Measurements from ENCODE around the gene SPRED3.

DNA sequence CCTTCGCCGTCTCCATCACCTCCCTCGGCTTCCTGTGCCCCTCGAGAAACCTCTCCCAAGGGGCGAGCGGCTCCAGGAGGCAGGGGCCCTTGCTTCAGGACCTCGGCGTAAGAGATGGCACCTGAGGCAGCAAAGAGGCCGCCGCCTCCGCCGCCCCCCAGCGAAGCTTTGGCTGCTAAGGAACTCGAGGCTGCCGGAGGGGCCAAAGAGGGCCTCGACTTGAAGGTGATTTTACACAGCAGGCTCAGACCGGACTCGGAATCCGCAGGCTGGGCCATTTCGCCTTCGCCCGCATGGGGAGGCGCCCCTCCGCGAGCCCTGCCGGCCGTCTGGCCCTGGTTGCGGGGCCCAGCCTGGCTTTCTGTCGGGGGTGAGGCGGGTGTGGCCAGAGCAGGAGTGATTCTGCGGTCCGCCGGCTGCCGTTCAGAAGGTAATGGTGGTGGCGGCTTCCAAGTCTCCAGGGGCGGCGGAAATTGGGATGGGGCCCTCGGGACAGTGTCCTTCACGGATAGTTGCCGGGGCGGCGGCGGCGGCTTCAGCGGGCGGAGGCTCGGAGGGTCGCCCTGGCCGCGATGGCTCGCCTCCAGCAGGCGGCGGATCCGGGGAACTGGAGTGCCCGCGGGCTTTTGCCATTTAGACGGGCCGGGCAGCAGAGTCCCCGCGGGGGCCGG lies 2.1 kb upstream of the SPRED3 start:
- TF ChIP-seq, protein P1, sequence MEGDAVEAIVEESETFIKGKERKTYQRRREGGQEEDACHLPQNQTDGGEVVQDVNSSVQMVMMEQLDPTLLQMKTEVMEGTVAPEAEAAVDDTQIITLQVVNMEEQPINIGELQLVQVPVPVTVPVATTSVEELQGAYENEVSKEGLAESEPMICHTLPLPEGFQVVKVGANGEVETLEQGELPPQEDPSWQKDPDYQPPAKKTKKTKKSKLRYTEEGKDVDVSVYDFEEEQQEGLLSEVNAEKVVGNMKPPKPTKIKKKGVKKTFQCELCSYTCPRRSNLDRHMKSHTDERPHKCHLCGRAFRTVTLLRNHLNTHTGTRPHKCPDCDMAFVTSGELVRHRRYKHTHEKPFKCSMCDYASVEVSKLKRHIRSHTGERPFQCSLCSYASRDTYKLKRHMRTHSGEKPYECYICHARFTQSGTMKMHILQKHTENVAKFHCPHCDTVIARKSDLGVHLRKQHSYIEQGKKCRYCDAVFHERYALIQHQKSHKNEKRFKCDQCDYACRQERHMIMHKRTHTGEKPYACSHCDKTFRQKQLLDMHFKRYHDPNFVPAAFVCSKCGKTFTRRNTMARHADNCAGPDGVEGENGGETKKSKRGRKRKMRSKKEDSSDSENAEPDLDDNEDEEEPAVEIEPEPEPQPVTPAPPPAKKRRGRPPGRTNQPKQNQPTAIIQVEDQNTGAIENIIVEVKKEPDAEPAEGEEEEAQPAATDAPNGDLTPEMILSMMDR (IDR thresholded peaks at IDR 0.05; ENCODE audit: poor library complexity) = no peak
- TF ChIP-seq EZH2 (IDR thresholded peaks at IDR 0.05; ENCODE audit: borderline replicate concordance) = no peak

Measured in hepatocyte (in vitro differentiated cells).